ENCODE data around the gene ZSCAN10. TPM values are rescaled to one million over a fixed set of nuclear protein-coding genes. Genes with fewer than 3 reads are reported as not detected.

Gene ZSCAN10
- total and polyA plus RNA-seq, 9 of the 15 experiments (the other 6 are each of a cell fraction or from before 2014, with no cell fraction given): 0.22 TPM; not detected in 8

DNA sequence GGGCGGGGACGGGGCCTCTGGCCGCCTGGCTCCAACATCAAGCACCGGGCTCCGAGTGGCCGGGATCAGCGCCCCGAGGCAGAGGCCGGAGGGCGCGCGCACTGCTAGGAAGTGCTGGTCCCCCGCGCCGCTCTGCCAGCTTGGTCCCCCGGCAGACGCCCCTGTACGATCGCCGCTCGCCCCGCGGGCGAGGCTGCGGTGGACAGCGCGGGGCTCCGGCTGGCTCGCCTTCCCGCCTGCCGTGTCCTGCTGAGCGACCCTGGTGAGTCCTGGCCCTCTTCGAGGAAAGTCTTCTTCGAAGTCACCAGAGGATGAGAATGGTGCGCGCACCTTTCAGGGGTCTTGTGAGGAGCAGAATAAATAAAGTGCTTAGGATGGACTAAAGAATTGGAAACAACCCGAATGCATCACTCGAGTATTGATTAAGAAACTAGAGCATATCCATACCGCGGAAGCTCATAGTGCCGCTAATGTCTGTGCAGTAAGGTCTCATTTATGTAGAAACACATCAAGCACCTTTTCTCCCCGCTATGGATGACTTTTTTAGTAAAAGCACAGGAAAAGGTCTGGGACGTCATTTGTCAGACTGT lies 36.1 kb upstream of the ZSCAN10 start:
- FAIRE-seq: peak; percentile 69
- Histone ChIP-seq H3K4me1 (replicated peaks in 1 of 2; ENCODE audit: control insufficient read depth in 2 of 2, insufficient read depth in 2 of 2, low read length in 2 of 2) (peaks cover 3 to 24% of the 10 kb centered on the region in 2 experiments; a peak in 3 of 5 replicates), H3K9me3 (replicated peaks; ENCODE audit: control insufficient read depth, insufficient read depth, low read depth, low read length) (no peaks in the 10 kb centered on the region), H4K20me1 (replicated peaks; ENCODE audit: control insufficient read depth, insufficient read depth, low read length) (no peaks in the 10 kb centered on the region), H3K79me2 (ENCODE audit: control insufficient read depth, insufficient read depth, low read length) (peaks cover 33% of the 10 kb centered on the region), H3K27me3 (ENCODE audit: control insufficient read depth in 2 of 2, insufficient read depth in 2 of 2, low read length in 2 of 2) (no peaks in the 10 kb centered on the region), H3K9ac (ENCODE audit: insufficient read depth in 1 of 2, low read depth in 2 of 2, low read length in 2 of 2) (peak overlapping the region; percentile 92 to 98), H2AFZ (ENCODE audit: low read depth, low read length) (peak overlapping the region; percentile 95), H3K4me2 (ENCODE audit: insufficient read depth, low read length) (peak overlapping the region; percentile 81), H3K4me3 (peak overlapping the region; percentile 93), H3K9me1 (ENCODE audit: control insufficient read depth, insufficient read depth, low read length) (no peaks in the 10 kb centered on the region), H3K27ac (ENCODE audit: extremely low read depth, low read depth, low read length) (peak overlapping the region; percentile 80), H3K36me3 (ENCODE audit: control insufficient read depth, insufficient read depth, low read length) (peaks cover 20% of the 10 kb centered on the region; the same call in 2 of the 3 replicates)
- in situ Hi-C loops (cut with MboI) (no loop called here), intact Hi-C loops (cut with micrococcal nuclease) (loop anchor here (2.0 kb wide), 1 partner anchor 16 kb away; no protein-coding TSS in a partner anchor)
- TSS peak; percentile 81 for BruUV-seq (replicated peaks)
- under 1% methylated on average over 35 of the region's 43 CpGs for WGBS (ENCODE audit: insufficient coverage, low coverage, missing lambda C conversion rate)
- ChIA-PET POLR2A (interaction anchor here (0.6 to 4.8 kb wide), 16 partner anchors 9 to 1851 kb away, joined by 3 to 32 read pairs (median 4); partner anchors contain the start of genes HCFC1R1 and THOC6), CTCF (ENCODE audit: low intra/inter-chr PET ratio) (no interaction called here)
- DNase-seq (ENCODE audit: extremely low read depth in 1 of 4, low spot score in 3 of 4): no peak
- no peak; the same call in 2 of the 3 replicates for ATAC-seq
- TF ChIP-seq NCOA1 (IDR thresholded peaks at IDR 0.05; ENCODE audit: low read depth) (no peak), CHD4 (IDR thresholded peaks at IDR 0.05; ENCODE audit: insufficient read depth, insufficient replicate concordance, low read depth, low read length, poor library complexity, severe bottlenecking) (no peak), HMGN3 (IDR thresholded peaks at IDR 0.05; ENCODE audit: borderline replicate concordance, extremely low read depth, insufficient read length, low read depth, low read length) (no peak), RBM34 (IDR thresholded peaks at IDR 0.05; ENCODE audit: borderline replicate concordance, insufficient read depth, low read length) (no peak), NFE2 (IDR thresholded peaks at IDR 0.05; ENCODE audit: low read depth) (no peak), SMAD3 (CRISPR knock-in tag; conservative IDR thresholded peaks at IDR 0.05) (no peak), ESRRB (CRISPR knock-in tag; IDR thresholded peaks at IDR 0.05; ENCODE audit: borderline replicate concordance) (no peak), SP1 (CRISPR knock-in tag; IDR thresholded peaks at IDR 0.05) (no peak; the same call in 1 of the 2 replicates)
- TF ChIP-seq, protein P1, sequence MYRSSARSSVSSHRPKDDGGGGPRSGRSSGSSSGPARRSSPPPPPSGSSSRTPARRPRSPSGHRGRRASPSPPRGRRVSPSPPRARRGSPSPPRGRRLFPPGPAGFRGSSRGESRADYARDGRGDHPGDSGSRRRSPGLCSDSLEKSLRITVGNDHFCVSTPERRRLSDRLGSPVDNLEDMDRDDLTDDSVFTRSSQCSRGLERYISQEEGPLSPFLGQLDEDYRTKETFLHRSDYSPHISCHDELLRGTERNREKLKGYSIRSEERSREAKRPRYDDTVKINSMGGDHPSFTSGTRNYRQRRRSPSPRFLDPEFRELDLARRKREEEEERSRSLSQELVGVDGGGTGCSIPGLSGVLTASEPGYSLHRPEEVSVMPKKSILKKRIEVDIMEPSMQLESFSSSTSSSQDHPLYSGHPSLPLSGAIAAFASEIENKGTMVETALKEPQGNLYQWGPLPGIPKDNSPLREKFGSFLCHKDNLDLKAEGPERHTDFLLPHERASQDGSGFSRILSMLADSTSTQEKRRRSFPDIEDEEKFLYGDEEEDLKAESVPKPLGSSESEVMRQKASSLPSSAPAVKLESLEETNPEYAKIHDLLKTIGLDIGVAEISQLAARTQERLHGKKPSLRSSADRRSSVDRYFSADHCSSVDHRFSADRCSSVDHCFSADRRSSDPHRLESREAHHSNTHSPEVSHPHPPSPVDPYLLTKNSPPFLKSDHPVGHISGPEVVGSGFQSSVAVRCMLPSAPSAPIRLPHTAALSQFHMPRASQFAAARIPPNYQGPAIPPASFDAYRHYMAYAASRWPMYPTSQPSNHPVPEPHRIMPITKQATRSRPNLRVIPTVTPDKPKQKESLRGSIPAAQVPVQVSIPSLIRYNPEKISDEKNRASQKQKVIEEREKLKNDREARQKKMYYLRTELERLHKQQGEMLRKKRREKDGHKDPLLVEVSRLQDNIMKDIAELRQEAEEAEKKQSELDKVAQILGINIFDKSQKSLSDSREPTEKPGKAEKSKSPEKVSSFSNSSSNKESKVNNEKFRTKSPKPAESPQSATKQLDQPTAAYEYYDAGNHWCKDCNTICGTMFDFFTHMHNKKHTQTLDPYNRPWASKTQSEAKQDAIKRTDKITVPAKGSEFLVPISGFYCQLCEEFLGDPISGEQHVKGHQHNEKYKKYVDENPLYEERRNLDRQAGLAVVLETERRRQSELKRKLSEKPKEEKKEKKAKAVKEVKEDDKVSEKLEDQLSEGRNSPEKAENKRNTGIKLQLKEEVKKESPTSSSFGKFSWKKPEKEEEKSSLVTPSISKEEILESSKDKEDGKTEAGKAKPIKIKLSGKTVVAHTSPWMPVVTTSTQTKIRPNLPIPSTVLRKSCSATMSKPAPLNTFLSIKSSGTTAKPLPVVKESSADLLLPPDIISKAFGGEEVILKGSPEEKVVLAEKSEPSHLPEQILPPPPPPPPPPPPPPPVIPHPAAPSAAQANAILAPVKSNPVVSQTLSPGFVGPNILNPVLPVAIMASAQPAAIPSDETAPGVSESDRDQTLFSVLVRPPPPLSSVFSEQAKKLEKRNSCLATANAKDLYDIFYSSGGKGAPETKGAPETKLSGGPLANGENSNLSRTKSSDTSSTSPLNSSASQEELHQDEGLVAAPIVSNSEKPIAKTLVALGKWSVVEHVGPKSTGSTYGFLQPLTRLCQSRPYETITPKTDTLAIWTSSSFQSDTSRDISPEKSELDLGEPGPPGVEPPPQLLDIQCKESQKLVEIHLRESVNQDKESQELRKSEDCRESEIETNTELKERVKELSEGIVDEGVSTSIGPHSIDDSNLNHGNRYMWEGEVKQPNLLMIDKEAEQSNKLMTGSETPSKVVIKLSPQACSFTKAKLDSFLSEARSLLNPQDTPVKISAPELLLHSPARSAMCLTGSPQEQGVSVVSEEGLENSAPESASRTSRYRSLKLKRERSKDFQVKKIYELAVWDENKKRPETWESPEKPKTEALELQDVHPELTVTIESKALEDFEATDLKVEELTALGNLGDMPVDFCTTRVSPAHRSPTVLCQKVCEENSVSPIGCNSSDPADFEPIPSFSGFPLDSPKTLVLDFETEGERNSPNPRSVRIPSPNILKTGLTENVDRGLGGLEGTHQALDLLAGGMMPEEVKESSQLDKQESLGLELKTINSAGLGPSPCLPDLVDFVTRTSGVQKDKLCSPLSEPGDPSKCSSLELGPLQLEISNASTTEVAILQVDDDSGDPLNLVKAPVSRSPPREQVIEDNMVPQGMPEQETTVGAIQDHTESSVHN (IDR thresholded peaks at IDR 0.05; ENCODE audit: borderline replicate concordance in 1 of 2, low read depth in 1 of 2): no peak
